NCI-H2196 treated with DMSO at 0.1 percent for 48 hours (cell line): ENCODE data around the gene COL4A1.
"Not testable (repeated sequence)": the region's sequence is repeated elsewhere in the genome, so short reads cannot be mapped to it uniquely, and the experiment has no call there.

Experiments used
- DNase-seq: peaks from one replicate; lab custom pipeline; 2025; ENCODE audit not compliant: unreplicated experiment; lab: John Stamatoyannopoulos, UW

The COL4A1 gene

DNA sequence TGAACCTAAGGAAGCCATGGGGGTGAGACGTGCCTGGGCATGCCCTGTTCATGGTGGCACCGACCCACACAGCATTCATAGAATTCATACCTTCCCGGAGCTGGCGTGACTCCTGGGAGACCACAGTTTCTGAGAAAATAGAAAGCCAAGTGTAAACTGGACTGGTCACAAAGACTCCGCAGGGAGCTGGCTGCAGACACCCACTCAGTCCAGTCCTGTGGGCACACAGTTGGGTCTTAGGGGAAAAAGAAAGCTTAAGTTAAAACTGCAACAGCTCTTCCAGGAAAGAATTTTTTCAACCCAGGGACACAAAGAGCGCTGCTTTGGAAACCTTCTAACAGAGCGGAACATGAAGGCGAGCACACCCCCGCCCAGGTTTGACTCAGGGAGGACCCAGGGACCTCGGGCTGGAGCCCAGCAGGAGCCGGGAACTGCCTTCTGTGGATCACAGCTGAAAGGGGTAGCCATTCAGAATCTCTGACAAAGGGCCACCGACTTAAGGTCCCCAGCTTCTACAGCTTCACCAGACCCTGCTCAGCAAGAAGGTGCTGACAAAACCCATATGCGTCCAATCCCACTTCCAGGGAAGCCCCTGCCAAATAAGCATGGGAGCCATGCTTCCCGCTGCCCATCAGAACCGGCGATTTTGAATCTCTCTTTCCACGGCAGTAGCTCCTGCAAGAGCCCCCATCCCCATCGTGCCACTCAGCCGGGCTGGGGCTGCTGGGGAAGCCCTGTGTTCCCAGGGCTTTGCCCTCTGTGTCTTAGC lies 183.7 kb downstream of the COL4A1 start:
- DNase-seq, result no peak

DNA sequence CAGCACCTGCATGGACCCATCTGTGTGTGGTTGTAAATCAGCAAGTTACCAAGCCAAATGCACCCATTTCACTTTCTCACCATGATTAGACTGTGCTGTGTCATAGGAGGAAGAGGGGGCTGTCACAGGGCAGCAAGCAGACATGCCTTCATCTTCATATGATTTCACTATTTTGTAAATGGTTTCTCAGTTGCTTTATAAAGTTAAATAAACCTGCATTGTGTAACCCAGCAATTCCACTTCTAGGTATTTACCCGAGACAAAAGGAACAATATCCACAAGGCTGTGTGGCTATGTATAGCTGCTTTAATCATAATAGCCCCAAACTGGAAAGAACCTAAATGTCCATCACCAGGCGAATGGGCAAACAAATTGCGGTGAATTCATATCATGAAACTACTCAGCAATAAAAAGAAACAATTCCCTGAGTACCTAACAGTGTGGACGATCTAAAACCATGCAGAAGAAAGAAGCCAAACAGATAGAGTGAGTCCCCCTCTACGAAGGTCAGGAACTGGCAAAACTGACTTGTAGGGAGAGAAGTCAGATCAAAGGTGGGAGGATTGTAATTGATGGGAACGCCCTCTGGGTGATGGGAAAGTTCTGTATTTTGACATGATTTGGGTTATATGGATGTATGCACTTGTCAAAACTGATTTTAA lies 185.4 kb downstream of the COL4A1 start:
- no peak for DNase-seq

DNA sequence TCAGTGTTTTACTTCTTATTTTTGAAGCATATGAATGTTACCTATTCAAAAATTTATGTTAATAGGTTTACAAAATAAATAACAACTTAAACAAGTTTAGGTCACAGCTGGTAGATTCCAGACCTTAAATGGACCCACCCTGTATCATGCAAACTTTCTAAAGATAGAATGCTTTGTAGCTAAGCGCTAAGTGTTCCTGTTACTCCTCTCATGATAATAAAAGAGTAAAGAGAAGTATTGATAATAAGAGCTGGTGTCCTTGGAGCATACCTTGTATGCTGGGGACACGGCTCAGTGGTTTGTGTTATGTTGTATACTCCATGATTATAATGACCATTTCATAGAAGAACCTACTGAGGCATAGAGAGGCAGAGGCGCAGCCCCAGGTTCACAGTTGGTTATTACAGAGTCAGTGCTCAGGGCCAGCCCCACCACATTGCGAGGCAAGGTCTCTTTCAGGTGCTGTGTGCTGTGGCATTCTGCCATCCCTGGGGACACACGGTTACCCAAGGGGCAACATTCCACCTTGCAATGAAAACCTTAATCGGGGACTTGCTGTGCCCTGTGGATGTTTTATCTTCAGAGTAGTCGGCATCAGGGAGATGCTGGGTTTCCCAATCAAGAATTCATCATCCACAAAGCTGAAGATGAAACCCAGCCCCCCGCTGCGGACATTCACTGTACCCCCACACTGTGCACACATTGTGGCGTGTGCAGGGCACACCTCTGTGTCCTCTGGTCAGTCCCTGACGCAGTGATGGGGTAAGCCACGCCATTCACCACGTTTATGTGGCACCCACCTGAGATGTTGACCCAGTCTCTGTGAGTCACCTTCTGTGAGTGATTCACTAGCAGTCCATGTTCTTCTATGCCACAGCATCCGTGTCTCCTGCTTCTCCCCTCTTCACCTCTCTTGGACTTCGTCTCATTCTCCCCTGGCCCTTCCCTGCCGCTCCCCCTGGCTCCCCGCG lies 186.7 kb downstream of the COL4A1 start:
- DNase-seq, result no peak

DNA sequence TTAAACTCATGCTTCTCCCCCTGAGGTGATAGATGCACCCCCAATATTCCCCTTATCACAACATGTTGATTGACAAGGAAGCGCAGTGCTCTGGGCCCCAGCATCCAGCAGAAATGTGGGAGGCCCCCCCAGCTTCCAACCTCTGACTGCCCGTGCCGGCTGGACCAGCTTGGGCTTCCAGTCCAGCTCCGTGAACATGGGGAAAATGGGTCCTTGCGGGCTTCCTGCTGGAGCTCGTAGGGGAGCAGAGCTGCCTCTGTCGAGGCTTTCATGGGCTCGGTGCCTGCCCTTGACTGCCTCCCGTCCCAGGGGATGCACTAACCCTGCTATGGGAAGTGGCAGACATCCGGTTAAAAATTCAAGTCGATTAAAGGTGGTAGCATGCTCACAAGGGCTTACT lies 188.9 kb downstream of the COL4A1 start:
- DNase-seq, result no peak

DNA sequence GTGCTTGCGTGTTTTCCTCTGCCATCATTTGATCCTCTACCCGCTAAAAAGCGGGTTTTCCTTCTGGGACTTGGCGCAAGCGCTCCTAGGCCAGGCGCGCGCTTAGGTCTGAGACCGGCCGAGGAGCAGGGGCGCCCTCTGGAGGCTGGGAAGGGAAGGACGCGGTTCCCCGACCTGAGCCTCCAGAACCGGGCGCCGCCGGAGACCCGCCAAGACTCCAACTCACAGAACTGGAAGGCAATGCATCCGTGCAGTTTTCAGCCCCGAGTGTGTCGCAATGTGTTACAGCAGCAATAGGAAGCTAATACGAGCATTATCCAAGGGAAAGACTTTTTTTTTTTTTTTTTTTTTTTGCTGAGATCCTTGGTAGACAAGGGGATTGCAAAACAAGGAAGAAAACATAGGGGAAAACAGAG lies 190.9 kb downstream of the COL4A1 start:
- no peak for DNase-seq

DNA sequence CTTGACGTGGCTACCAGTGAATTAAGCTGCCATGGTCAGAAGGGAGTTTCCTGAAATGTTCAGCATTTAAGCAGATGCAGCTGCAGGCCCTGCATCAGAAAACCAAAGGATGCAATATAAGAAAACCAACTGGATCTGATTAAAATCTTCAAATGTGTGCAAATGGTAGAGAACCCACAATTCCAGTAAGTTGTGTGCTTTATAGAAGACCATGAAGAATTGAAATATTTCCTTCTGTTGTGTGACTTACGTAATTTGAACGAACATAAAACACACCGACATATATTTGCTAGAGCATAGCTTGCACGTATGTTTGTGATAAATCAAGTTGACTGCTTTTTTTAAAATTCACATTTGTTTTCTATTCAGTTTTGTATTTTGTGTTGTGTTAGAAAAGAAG lies 191.4 kb downstream of the COL4A1 start:
- no peak for DNase-seq

DNA sequence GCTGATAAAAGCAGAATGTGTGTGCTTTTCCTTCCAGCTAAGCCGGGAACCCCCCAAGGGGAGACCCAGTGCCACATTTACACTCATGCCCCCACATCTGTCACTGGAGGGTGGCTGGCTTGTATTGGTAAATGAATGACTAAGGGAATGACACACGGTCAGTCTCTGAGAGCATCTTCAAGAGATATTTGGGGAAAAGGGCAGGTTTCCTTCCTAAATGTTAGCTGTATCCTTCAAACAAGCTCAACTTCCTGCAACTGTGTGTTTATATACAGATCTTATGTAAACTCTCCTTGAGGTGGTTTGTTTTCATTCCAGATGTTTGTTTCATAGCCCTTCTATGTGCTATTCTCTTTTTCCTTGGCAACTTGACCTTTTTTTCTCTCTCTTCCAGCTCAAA lies 192.6 kb downstream of the COL4A1 start:
- no peak for DNase-seq

DNA sequence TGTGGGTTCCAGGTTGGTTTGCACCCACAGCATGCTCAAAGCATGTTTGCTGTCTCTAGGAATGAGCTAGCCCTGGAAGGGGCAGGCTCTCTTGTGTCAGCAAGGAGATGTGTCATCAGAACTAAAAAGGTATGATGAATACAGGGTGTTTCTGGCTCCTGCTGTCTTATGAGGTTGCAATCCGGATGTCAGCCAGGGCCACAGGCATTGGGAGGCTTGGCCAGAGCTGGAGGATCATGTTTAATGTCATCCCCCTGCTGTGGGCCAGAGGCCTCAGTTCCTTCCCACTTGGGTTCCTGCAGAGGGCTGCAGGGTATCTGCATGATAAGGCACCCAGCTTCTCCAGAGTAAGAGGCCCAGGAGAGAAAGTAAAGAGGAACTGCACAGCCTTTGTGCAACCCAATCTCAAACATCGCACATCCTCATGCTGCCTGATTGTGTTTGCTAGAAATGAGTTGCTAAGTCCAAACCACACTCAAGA lies 193.6 kb downstream of the COL4A1 start:
- no peak for DNase-seq

DNA sequence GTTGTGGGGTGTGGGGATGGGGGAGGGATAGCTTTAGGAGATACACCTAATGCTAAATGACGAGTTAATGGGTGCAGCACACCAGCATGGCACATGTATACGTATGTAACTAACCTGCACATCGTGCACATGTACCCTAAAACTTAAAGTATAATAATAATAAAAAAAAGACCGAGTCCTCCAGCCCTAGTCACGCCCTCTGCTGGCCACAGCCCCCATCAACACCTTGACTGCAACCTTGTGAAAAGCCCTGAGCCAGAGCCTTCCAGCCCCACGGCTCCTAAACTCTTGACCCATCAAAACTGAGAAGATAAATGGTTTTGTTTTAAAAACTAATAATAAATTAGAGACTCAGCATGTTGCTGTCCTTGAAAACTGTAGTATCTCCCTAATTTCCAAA lies 194.6 kb downstream of the COL4A1 start:
- not testable (repeated sequence) for DNase-seq

DNA sequence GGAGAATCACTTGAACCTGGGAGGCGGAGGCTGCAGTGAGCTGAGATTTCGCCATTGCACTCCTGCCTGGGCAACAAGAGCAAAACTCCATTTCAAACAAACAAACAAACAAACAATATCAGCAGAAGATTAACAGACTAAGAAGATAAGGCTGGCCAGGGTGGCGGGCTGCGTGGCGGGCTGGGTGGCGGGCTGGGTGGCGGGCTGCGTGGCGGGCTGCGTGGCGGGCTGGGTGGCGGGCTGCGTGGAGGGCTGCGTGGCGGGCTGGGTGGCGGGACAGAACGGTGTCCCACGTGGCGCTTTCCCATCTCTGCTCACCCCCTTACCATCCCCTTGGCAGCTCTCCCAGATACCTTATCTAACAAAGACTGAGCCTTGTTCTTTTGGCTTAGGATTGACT lies 196.2 kb downstream of the COL4A1 start:
- DNase-seq, result no peak

DNA sequence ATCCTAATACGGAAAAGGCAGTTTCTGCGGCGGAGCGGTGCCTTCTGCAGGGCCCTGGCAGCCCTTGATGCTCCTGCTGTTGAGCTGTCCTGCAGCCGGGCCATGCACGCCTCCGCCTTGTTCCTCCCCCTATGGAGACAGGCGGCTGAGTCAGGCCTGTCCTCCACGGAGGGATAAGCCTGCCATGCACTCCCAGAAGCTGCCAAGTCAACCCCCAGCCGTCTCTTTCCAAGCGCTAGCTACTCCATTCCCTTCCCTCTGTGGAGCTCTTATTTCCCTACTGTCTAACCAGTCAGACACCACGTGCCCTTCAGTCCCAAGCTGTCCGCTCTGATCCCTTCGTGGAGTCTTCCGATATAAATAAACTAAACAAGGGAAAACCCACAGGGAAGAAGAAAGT lies 197.0 kb downstream of the COL4A1 start:
- no peak for DNase-seq

DNA sequence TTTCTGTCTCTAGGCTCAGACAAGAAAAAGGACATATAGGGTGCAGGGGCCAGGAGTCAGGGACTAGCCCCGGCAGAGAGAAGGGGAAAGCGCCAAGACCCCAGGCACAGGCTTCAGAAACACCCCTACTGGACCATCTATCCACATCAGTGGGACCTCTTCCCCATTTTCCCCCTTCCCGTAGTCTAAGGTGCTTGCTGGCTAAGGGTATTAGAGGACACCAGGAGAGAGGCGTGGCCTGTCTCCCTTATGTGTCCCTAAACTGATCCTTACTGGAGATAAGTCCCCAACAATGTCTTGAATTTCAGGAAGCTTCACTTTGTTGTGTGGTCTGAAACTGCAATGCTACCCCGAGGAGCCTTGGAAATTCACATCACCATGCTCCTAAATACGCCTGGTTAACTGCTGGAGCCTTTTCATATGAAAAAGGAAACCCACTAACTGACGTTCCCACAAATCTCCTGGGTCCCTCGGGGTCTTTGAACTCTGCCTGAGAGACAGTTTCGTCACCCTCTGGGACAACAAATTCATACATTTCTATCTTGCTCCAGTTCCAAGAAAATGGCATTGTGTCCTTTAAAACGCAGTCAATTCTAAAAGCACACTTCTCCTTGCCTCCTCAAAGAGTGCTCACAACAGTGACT lies 197.7 kb downstream of the COL4A1 start:
- no peak for DNase-seq

DNA sequence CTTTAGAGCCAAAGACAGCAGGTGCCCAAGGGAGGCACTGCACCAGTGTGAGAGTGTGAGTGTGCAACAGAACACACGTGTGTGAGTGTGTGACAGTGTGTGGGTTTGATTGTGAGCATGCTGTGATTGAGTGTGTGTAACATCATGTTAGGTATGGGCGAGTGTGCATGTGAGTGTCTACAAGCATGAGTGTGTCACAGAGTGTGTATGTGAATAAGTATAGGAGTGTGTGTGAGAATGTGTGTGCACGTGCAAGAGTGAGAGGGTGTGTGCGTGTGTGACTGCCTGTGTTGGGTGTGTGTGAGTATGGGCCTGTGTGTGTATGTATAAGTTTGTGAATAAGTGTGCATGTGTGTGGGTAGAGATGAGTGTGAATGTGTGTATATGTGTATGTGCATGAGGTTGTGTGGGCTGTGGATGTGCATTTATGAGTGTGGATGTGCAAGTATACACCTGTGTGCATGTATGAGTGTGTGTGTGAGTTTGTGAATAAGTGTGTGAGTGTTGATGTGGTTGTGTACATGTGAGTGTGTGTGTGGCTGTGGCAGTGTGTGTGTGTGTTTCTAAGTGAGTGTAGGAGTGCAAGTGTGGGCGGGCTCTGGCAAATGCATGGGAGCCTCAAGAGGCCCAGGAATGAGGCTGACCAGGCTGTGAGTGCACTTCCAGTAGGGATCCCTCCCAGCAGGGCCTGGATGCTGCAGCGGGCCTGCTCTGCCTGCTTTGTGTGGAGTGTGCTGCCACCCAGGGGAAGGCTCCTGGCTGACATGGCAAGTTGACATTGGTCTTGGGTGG lies 198.4 kb downstream of the COL4A1 start:
- DNase-seq, result peak; percentile 53

DNA sequence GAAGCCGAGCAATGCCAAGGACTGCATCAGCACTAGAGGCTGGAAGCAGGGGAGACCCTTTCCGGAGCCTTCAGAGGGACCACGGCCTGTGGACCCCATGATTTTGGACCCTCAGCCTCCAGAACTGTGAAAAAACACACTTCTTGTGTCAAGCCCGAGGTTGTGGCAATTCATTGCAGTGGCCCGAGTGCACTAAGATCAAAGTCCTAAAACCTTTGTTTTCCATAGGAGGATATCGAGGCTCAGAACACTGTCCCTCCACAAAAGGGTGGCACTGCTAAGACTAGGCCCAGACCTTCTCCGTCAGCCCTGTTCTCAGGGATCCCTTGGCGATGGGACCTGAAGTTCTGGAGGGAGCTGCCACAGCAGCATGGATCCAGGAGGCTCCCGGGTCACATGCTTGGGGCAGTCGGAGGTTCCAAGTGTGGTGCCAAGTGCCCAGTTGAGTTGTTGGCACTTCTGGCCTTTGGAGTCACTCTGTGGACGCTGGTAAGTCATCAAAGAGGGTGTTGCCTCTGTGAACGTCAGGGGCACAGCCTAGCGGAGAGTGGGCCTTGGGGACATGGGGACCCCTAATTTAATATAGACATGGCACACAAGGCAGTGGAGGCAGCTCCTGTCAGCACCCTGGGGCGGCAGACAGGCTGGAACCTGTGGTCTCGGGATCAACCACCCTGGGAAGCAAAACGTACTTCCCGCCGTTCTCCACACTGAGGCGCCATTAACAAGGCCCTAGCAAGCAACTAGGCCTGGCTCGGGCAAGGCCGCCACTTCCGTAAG lies 199.2 kb downstream of the COL4A1 start:
- no peak for DNase-seq

DNA sequence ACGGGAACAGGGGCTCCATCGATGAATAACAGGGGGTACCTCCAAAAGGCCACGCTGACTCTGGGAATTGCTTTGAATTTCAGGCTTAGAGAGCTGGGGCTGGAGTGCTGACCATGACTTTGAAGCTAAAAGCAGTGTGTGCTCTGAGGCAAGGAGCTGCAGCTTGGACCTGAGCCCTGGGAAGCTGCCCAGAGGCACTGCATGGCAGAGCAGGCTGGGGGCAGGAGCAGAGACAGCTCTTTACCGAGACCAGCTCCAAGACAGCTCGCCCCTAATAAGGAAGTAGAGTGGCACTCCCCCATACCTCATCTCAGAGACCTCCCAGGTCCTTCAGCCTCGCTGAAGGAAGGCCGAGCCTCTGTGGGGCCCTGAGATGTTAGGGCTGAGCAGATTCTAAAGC lies 200.2 kb downstream of the COL4A1 start:
- DNase-seq, result no peak

DNA sequence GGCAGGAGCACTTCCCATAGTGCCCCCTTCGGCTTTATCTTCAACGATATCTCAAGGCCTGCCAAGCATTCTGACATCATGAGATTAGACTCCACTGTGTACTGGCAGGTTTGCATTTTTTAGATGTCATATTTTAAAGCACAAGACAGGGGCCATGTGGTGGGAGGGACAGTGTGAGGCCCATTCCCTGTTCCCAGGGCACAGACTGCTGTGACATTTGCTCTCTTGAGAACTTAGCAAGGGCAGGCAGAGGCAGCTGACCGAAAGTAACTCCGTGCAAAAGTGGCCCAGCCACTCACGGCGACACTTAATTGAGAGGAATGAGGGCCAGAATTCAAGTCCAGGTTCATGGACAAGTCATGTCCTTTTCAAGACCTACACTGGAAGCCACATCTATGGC lies 201.8 kb downstream of the COL4A1 start:
- no peak for DNase-seq

DNA sequence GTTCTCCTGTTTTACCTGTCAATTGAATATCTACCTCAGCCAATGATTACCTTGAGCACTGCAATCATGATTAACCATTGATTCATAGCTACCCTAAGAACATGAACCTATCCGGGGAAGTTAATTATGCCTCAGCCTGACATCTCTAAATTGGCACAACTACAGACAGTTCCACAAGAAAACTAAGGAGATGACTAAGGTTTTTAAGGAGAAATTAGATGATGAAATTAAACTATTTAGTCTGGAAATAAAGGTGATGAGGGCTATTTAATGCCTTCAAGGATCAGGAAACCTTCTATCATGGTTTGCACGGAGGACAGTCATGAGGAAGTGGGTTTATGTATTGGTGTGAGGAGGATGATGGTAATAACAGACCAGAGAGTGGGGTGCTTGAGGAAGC lies 203.4 kb downstream of the COL4A1 start:
- no peak for DNase-seq

DNA sequence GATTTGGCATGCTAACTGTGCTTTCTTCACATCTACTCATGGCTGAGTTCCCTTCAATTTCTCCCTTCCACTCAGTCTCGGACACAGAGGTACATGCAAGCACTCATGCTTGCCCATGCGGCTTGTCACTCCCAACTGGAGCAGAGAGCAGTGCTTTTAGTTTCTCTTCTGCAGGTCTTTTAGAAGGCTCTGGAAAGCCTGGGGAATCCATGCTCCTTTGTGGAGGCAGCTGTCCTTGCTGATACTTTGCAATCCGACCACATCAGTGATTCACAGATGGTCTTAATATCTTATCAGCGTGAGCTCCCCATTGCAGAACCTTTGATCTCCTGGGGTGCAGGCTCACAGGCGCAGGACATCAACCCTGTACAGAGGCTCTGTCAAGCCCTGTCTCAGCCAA lies 203.9 kb downstream of the COL4A1 start:
- DNase-seq, result no peak

DNA sequence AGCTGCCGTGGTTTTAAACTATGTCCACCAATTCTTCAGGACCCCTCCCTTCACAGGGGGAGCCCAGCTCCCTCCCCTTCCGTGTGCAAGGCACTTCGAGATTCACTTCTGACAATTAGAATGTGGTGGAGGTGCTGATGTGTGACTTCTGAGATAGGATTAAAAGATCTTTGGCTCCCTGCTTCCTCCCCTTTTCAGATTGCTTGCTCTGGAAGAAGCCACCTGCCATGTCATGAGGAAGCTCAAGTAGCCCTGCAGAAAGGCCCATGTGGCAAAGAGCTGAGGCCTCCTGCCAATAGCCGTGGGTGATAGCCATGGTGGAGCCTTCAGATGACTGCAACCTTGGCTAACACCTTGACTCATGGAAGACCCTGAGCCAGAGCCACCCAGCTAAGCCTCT lies 204.9 kb downstream of the COL4A1 start:
- no peak for DNase-seq
